SU-DHL-6 (cell line): ENCODE measurements around the gene TRAF3IP1.
"Not testable (repeated sequence)": the region's sequence is repeated elsewhere in the genome, so short reads cannot be mapped to it uniquely, and the experiment has no call there.

Experiments
- H2AFZ ChIP-seq: fragments of 200-600 bp; sonication (generic); 2 replicates; pipeline ENCODE4 v1.6.1; 2014; ENCODE audit warnings: low read depth, mild to moderate bottlenecking, moderate library complexity, mixed read lengths, antibody characterized with exemption, low read length; ENCODE audit not compliant: severe bottlenecking
- H3F3A ChIP-seq: fragments of 200-600 bp; shearing (Covaris generic); 2 replicates; pipeline ENCODE4 v1.6.0; 2016; ENCODE audit warnings: antibody characterized with exemption, mild to moderate bottlenecking; ENCODE audit not compliant: insufficient read depth
- H3K27ac ChIP-seq: fragments of 200-600 bp; sonication (generic); 2 replicates; pipeline ENCODE4 v1.5.1; 2016; ENCODE audit warnings: low read depth, mild to moderate bottlenecking, low read length, moderate library complexity, mixed read lengths
- H3K27me3 ChIP-seq: fragments of 200-600 bp; sonication (generic), shearing (Covaris generic); 2 replicates; pipeline ENCODE4 v1.6.0; 2014; ENCODE audit warnings: mild to moderate bottlenecking, low read length
- H3K36me3 ChIP-seq: fragments of 200-600 bp; sonication (generic); 2 replicates; pipeline ENCODE4 v1.6.1; 2014; ENCODE audit warnings: mild to moderate bottlenecking, low read length, mixed read lengths
- H3K4me2 ChIP-seq: fragments of 300-600, 200-600 bp; shearing (Covaris generic), sonication (generic); 2 replicates; pipeline ENCODE4 v1.6.0; 2014; ENCODE audit warnings: low read length, low read depth, mild to moderate bottlenecking; ENCODE audit not compliant: poor library complexity, severe bottlenecking
- H3K4me3 ChIP-seq: fragments of 200-600 bp; sonication (generic); 2 replicates; pipeline ENCODE4 v1.5.1; 2014; ENCODE audit warnings: antibody characterized with exemption, low read length, mild to moderate bottlenecking, mixed read lengths; ENCODE audit not compliant: insufficient read depth, poor library complexity, severe bottlenecking
- H3K79me2 ChIP-seq: fragments of 200-600 bp; sonication (generic); 2 replicates; pipeline ENCODE4 v1.6.1; 2014; ENCODE audit warnings: mild to moderate bottlenecking, low read length, moderate library complexity; ENCODE audit not compliant: insufficient read depth
- H3K9ac ChIP-seq: fragments of 200-600 bp; sonication (generic); 2 replicates; pipeline ENCODE4 v1.7.0; 2014; ENCODE audit warnings: mild to moderate bottlenecking, low read length
- H3K9me2 ChIP-seq: fragments of 200-600 bp; sonication (generic); replicated peaks from 2 replicates; pipeline ENCODE4 v1.6.1; 2014; ENCODE audit warnings: low read length; ENCODE audit not compliant: insufficient read depth
- H3K9me3 ChIP-seq: fragments of 200-600 bp; sonication (generic); 2 replicates; pipeline ENCODE4 v1.6.1; 2014; ENCODE audit warnings: low read length, mixed read lengths; ENCODE audit not compliant: insufficient read depth
- H4K20me1 ChIP-seq: fragments of 200-600 bp; sonication (generic); 2 replicates; pipeline ENCODE4 v1.6.1; 2014; ENCODE audit warnings: low read depth, mild to moderate bottlenecking, antibody characterized with exemption, low read length, moderate library complexity, mixed read lengths
- EZH2phosphoT487 ChIP-seq: fragments of 200-600 bp; sonication (generic), shearing (Covaris generic); conservative IDR thresholded peaks from 2 replicates; pipeline ENCODE4 v1.6.1; 2018; ENCODE audit warnings: mild to moderate bottlenecking, antibody characterized with exemption, low read length, moderate library complexity, mixed read lengths
- TF ChIP-seq, protein P1 (sequence below): fragments of 200-600 bp; sonication (generic); IDR thresholded peaks from one replicate; pipeline ENCODE4 v1.5.1; 2017; ENCODE audit warnings: antibody characterized with exemption, mild to moderate bottlenecking, low read length, moderate library complexity; ENCODE audit not compliant: insufficient read depth, poor library complexity, severe bottlenecking

The TRAF3IP1 gene

DNA sequence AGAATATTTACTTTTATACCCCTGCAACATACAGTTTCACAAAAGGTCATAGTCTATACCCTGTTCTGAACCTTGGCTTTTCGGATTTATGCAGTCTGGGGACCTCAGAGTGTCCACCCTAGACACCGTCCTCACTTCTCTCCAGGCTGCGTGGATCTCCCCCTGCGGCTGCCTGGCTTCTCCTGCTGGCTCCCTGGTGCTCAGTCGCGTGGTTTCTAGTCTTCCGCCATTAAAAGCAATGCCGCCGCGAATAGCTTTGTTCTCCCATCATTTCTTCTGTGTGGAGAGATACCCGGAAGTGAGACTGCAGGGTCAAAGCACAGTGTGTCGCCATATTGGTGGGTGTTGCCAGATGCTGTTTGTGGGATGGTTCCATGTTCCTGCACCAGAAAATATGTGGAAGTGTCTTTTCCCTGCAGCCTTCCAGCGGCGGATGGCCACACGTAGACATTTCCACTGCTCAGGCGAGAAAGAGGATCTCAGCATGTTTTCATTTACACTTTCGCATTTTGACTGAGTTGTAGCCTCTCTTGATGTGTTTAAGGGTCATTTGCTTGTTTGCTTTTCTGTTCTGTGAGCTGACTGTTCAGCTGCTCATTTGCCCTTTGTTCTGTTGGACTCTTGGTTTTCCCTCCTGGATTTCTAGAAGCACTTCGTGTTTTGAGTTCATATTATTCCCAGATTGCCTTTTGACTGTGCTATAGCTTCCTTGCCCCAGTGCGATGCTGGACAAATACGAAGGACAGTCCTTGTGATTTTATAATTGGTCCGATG is 83.5 kb downstream of the TRAF3IP1 start:
- Histone ChIP-seq H3K27me3 (no peaks in the 10 kb centered on the region), H3K9ac (no peak overlapping the region), H3K9me2 (no peaks in the 10 kb centered on the region), H3K4me3 (no peak overlapping the region), H3K79me2 (no peaks in the 10 kb centered on the region), H3K36me3 (no peaks in the 10 kb centered on the region), H3K4me2 (no peak overlapping the region), H3K27ac (no peak overlapping the region), H2AFZ (no peak overlapping the region), H3F3A (no peaks in the 10 kb centered on the region), H4K20me1 (no peaks in the 10 kb centered on the region), H3K9me3 (no peaks in the 10 kb centered on the region)
- TF ChIP-seq EZH2phosphoT487, result no peak
- TF ChIP-seq, protein P1, sequence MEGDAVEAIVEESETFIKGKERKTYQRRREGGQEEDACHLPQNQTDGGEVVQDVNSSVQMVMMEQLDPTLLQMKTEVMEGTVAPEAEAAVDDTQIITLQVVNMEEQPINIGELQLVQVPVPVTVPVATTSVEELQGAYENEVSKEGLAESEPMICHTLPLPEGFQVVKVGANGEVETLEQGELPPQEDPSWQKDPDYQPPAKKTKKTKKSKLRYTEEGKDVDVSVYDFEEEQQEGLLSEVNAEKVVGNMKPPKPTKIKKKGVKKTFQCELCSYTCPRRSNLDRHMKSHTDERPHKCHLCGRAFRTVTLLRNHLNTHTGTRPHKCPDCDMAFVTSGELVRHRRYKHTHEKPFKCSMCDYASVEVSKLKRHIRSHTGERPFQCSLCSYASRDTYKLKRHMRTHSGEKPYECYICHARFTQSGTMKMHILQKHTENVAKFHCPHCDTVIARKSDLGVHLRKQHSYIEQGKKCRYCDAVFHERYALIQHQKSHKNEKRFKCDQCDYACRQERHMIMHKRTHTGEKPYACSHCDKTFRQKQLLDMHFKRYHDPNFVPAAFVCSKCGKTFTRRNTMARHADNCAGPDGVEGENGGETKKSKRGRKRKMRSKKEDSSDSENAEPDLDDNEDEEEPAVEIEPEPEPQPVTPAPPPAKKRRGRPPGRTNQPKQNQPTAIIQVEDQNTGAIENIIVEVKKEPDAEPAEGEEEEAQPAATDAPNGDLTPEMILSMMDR, result no peak

- H3K9ac ChIP-seq, result no peak overlapping the region
- no peaks in the 10 kb centered on the region for H4K20me1 ChIP-seq
- no peaks in the 10 kb centered on the region for H3K27me3 ChIP-seq
- H2AFZ ChIP-seq, result no peak overlapping the region
- no peaks in the 10 kb centered on the region for H3K9me2 ChIP-seq
- no peak overlapping the region for H3K4me3 ChIP-seq
- H3K9me3 ChIP-seq, result no peaks in the 10 kb centered on the region
- H3K36me3 ChIP-seq, result no peaks in the 10 kb centered on the region
- H3K79me2 ChIP-seq, result no peaks in the 10 kb centered on the region
- H3F3A ChIP-seq, result no peaks in the 10 kb centered on the region
- no peak overlapping the region for H3K27ac ChIP-seq
- H3K4me2 ChIP-seq, result no peak overlapping the region
- TF ChIP-seq, protein P1, result no peak
- no peak for TF ChIP-seq EZH2phosphoT487
Measured at GRCh38 chr2:238404406-238405216, 84.3 kb downstream of the TRAF3IP1 start.

DNA sequence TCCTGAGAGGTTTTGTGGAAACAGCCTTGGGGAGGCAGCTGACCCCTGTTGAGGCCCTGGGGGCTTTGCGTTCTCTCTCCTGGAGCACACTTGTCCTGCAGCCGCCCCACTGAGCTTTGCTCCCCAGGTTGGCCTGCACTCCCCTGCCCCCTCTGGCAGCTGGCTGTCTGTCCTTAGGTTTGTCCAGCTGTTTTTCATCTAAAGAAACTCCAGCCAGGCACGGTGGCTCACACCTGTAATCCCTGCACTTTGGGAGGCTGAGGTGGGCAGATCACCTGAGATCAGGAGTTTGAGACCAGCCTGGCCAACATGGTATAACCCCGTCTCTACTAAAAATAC is 84.9 kb downstream of the TRAF3IP1 start:
- H2AFZ ChIP-seq, H4K20me1 ChIP-seq, H3K9me2 ChIP-seq, H3K79me2 ChIP-seq, H3K36me3 ChIP-seq, H3K4me3 ChIP-seq, H3K27me3 ChIP-seq, H3K9ac ChIP-seq, H3K27ac ChIP-seq, H3F3A ChIP-seq, H3K9me3 ChIP-seq, H3K4me2 ChIP-seq: not testable (repeated sequence)
